Measurements from ENCODE around the gene MPC2.

The MPC2 gene

DNA sequence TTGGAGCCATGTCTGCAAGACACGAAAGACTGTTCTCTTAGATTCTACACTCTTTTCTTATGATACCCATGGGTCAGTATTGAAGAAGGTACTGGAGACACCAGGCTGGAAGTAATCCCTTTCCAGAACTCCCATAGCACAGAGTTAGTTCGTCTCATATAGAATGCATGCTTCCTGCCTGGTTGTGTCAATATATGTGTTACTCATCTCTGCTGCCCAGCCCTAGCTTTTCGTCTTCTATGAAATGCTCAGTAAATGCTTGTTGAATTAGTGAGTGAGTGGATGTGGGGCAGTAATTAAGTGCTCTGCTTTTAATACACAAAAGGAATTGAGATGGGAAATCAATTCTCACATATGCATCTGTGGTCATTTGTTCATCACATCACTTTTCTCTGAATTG, 55.1 kb downstream of the MPC2 start:
- Histone ChIP-seq H3K9ac (no peak overlapping the region), H4K20me1 (ENCODE audit: insufficient read depth) (no peaks in the 10 kb centered on the region), H3K4me2 (no peak overlapping the region), H3K27ac (no peak overlapping the region), H3K4me1 (ENCODE audit: low read depth, poor library complexity, severe bottlenecking) (no peaks in the 10 kb centered on the region), H3K27me3 (ENCODE audit: insufficient read depth, low read depth) (no peaks in the 10 kb centered on the region), H3K36me3 (ENCODE audit: insufficient read depth) (no peaks in the 10 kb centered on the region), H3K4me3 (IDR thresholded peaks at IDR 0.05; ENCODE audit: insufficient read depth, low read depth, low read length) (no peak overlapping the region), H3K79me2 (ENCODE audit: insufficient read depth, low read depth) (no peaks in the 10 kb centered on the region), H2AFZ (ENCODE audit: low read depth) (no peak overlapping the region)
- TF ChIP-seq, protein P1, sequence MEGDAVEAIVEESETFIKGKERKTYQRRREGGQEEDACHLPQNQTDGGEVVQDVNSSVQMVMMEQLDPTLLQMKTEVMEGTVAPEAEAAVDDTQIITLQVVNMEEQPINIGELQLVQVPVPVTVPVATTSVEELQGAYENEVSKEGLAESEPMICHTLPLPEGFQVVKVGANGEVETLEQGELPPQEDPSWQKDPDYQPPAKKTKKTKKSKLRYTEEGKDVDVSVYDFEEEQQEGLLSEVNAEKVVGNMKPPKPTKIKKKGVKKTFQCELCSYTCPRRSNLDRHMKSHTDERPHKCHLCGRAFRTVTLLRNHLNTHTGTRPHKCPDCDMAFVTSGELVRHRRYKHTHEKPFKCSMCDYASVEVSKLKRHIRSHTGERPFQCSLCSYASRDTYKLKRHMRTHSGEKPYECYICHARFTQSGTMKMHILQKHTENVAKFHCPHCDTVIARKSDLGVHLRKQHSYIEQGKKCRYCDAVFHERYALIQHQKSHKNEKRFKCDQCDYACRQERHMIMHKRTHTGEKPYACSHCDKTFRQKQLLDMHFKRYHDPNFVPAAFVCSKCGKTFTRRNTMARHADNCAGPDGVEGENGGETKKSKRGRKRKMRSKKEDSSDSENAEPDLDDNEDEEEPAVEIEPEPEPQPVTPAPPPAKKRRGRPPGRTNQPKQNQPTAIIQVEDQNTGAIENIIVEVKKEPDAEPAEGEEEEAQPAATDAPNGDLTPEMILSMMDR (conservative IDR thresholded peaks at IDR 0.05; ENCODE audit: low read depth, low read length) = no peak

DNA sequence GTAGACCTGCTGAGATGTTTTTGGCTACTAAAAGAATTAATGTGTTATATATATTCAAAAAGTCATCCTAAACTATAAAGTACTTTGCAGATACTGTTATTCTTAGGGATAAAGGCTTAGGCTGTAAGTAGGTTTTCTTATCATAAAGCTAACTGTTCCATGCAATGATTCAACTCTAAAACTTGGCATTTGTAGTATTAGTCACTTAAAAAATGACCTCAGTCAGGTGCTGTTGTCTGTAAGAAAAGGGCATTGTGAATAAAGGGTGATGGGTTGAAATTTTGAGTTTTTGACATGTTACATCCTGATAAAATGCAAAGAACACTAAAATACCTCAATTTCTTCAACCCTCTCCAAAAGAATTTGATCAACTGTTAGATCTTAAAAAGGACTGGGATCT, 55.8 kb downstream of the MPC2 start:
- Histone ChIP-seq H3K36me3 (ENCODE audit: insufficient read depth) (no peaks in the 10 kb centered on the region), H2AFZ (ENCODE audit: low read depth) (no peak overlapping the region), H3K4me3 (IDR thresholded peaks at IDR 0.05; ENCODE audit: insufficient read depth, low read depth, low read length) (no peak overlapping the region), H3K4me2 (no peak overlapping the region), H3K79me2 (ENCODE audit: insufficient read depth, low read depth) (no peaks in the 10 kb centered on the region), H3K27me3 (ENCODE audit: insufficient read depth, low read depth) (no peaks in the 10 kb centered on the region), H3K9ac (no peak overlapping the region), H4K20me1 (ENCODE audit: insufficient read depth) (no peaks in the 10 kb centered on the region), H3K4me1 (ENCODE audit: low read depth, poor library complexity, severe bottlenecking) (no peaks in the 10 kb centered on the region), H3K27ac (no peak overlapping the region)
- TF ChIP-seq, protein P1 (conservative IDR thresholded peaks at IDR 0.05; ENCODE audit: low read depth, low read length) = no peak

GRCh38 chr1:167880580-167881021, 56.3 kb downstream of the MPC2 start:
- no peak overlapping the region for H3K4me3 ChIP-seq (IDR thresholded peaks at IDR 0.05; ENCODE audit: insufficient read depth, low read depth, low read length)

GRCh38 chr1:167879508-167879907, 57.4 kb downstream of the MPC2 start:
- TF ChIP-seq, protein P1 (conservative IDR thresholded peaks at IDR 0.05; ENCODE audit: low read depth, low read length) = no peak
- Histone ChIP-seq H2AFZ (ENCODE audit: low read depth) (no peak overlapping the region), H3K27me3 (ENCODE audit: insufficient read depth, low read depth) (no peaks in the 10 kb centered on the region), H3K79me2 (ENCODE audit: insufficient read depth, low read depth) (no peaks in the 10 kb centered on the region), H3K4me2 (no peak overlapping the region), H3K9ac (no peak overlapping the region), H3K4me3 (IDR thresholded peaks at IDR 0.05; ENCODE audit: insufficient read depth, low read depth, low read length) (no peak overlapping the region), H3K4me1 (ENCODE audit: low read depth, poor library complexity, severe bottlenecking) (no peaks in the 10 kb centered on the region), H3K36me3 (ENCODE audit: insufficient read depth) (no peaks in the 10 kb centered on the region), H3K27ac (no peak overlapping the region), H4K20me1 (ENCODE audit: insufficient read depth) (no peaks in the 10 kb centered on the region)

More at GRCh38 chr1:167880580-167881021, 56.3 kb downstream of the MPC2 start:
- no peak overlapping the region for H3K27ac ChIP-seq
- no peaks in the 10 kb centered on the region for H3K79me2 ChIP-seq (ENCODE audit: insufficient read depth, low read depth)
- no peaks in the 10 kb centered on the region for H3K4me1 ChIP-seq (ENCODE audit: low read depth, poor library complexity, severe bottlenecking)
- no peaks in the 10 kb centered on the region for H3K27me3 ChIP-seq (ENCODE audit: insufficient read depth, low read depth)
- TF ChIP-seq, protein P1 (conservative IDR thresholded peaks at IDR 0.05; ENCODE audit: low read depth, low read length) = no peak
- no peaks in the 10 kb centered on the region for H3K36me3 ChIP-seq (ENCODE audit: insufficient read depth)
- H2AFZ ChIP-seq (ENCODE audit: low read depth) = no peak overlapping the region
- H3K4me2 ChIP-seq = no peak overlapping the region
- H4K20me1 ChIP-seq (ENCODE audit: insufficient read depth) = no peaks in the 10 kb centered on the region
- H3K9ac ChIP-seq = no peak overlapping the region

Data from KMS-11 (cell line).